Pancreas (tissue), 10 donors: ENCODE measurements around the gene KCNA2. TPM values are rescaled to one million over a fixed set of nuclear protein-coding genes. Genes with fewer than 3 reads are reported as not detected.
A peak's percentile ranks its signal among the peaks of the same experiment; 100 is the strongest.

Source experiments
- ATAC-seq, 4 donors: fragments of 200-7000 bp; cut with Tn5 transposase; one replicate each; pipeline versions ENCODE4 v1.8.0 to v1.9.1; 2020; ENCODE audit warnings: mild to moderate bottlenecking in 4 of 4, moderate library complexity in 4 of 4
- DNase-seq, 6 donors: peaks; one replicate each; pipeline ENCODE4 v3.0.0-alpha.2; 2020
- FAIRE-seq: peaks from 2 replicates; lab custom pipeline; 2012; peaks lifted over from hg19 to GRCh38; lab: Jason Lieb, UNC
- H3K27ac ChIP-seq, 4 donors: fragments of 200-600 bp; sonication (generic); 1 replicate in 3 of 4; 2 replicates in 1 of 4; pipeline versions ENCODE4 v1.5.0 to v1.8.0; 2020
- H3K27me3 ChIP-seq, 4 donors: fragments of 200-600 bp; one replicate each; pipeline ENCODE4 v1.8.0; 2021
- H3K36me3 ChIP-seq, 3 donors: fragments of 200-600 bp; sonication (generic) in 1 of 3; one replicate each; pipeline versions ENCODE4 v1.5.0 to v1.8.0; 2020 to 2021
- H3K4me1 ChIP-seq, 3 donors: fragments of 200-600 bp; one replicate each; pipeline ENCODE4 v1.8.0; 2021
- H3K4me3 ChIP-seq, 4 donors: fragments of 200-600 bp; sonication (generic) in 2 of 4; one replicate each; pipeline versions ENCODE4 v1.5.0 to v1.8.0; 2020 to 2021
- H3K9me3 ChIP-seq, 4 donors: fragments of 200-600 bp; one replicate each; pipeline ENCODE4 v1.8.0; 2021
- WGBS, 2 donors: extraction: QIAGEN DNeasy Blood & Tissue Kit; methylation state at CpG; one replicate each; pipeline ENCODE4 v1.1.7; 2013; 5-methylcytosine and 5-hydroxymethylcytosine counted together
- intact Hi-C, 3 donors: fragments of 100-400 bp; cut with DNase I; formaldehyde crosslinking; loops; one replicate each; pipeline versions ENCODE4 v1.11.1 to v1.14.2; 2022
- polyA plus RNA-seq, 2 donors: library from polyadenylated mRNA; stranded (reverse); fragments of 200-250 nt; gene quantifications; one replicate each; pipeline ENCODE4 v1.2.3, GENCODE V29; 2013
- total RNA-seq, 6 donors: library from RNA; stranded (reverse); fragmentation: NEBNext Ultra II Directional in 4 of 6; extraction: Animal tissue kit (Norgen Biotek cat#: 25700) in 4 of 6; gene quantifications; one replicate each; pipeline versions ENCODE4 v1.2.1 to v1.2.4, GENCODE V29; 2021 to 2023
- TF ChIP-seq, protein P1 (sequence below), 4 donors: fragments of 200-600 bp; sonication (generic) in 3 of 4; IDR thresholded peaks; one replicate each; pipeline versions ENCODE4 v1.5.0 to v1.8.0; 2021; ENCODE audit warnings: antibody characterized with exemption in 4 of 4
- donor health status: healthy with polysubstance abuse.
- donor health status: DM: no; HTN: no; CAD: no; lungs with moderate emphysema.
- donor health status: DM: no; HTN: no; CAD: no.
- donor health status: control.
- donor health status: control.
- donor health status: Bipolar disorder and iron deficiency.
- donor health status: DM: yes; HTN: yes; CAD: no.
- donor health status: DM: no; HTN: no; CAD: no.
- donor health status: DM: no; HTN: no; CAD: no.
- donor health status: DM: yes; HTN: yes; CAD: no.

KCNA2 gene
- total and polyA plus RNA-seq, 8 donors, result 0.21 to 1.6 (median 0.64) TPM

DNA sequence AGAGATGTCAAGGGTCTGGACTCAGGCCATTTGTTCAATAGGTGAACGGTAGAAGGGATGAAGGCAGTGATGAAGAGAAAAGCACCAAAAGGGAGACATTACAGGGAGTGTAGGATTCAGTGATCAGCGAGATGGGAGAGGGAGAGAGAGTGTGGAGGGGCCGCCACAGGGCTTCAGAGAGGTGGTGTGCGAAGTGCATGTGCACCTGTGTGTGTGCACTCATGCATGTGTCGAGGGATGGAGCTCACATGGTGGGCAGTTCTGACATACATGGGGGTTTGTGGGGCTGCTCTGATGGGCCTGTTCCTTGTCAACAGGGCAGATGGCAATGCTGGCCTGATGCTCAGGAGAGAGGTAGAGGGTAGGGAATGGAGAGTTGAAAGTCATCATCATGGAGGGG, 11.4 kb upstream of the KCNA2 start:
- FAIRE-seq (no peak), ATAC-seq (no peak), DNase-seq (no peak)
- TF ChIP-seq, protein P1, sequence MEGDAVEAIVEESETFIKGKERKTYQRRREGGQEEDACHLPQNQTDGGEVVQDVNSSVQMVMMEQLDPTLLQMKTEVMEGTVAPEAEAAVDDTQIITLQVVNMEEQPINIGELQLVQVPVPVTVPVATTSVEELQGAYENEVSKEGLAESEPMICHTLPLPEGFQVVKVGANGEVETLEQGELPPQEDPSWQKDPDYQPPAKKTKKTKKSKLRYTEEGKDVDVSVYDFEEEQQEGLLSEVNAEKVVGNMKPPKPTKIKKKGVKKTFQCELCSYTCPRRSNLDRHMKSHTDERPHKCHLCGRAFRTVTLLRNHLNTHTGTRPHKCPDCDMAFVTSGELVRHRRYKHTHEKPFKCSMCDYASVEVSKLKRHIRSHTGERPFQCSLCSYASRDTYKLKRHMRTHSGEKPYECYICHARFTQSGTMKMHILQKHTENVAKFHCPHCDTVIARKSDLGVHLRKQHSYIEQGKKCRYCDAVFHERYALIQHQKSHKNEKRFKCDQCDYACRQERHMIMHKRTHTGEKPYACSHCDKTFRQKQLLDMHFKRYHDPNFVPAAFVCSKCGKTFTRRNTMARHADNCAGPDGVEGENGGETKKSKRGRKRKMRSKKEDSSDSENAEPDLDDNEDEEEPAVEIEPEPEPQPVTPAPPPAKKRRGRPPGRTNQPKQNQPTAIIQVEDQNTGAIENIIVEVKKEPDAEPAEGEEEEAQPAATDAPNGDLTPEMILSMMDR (IDR thresholded peaks at IDR 0.05), result no peak
- Histone ChIP-seq H3K4me1 (no peaks in the 10 kb centered on the region), H3K36me3 (no peaks in the 10 kb centered on the region), H3K4me3 (no peak overlapping the region), H3K27me3 (peaks cover 0 to 3% (median 0%) of the 10 kb centered on the region in 4 donors), H3K9me3 (no peaks in the 10 kb centered on the region), H3K27ac (no peak overlapping the region)
- WGBS, 2 donors, result 48 to 67% methylated on average over 5 of the region's 5 CpGs
- intact Hi-C loops, result loop anchor here in 1 of 3 donors (5.0 kb wide), 1 partner anchor 65 kb away; no protein-coding TSS in a partner anchor

DNA sequence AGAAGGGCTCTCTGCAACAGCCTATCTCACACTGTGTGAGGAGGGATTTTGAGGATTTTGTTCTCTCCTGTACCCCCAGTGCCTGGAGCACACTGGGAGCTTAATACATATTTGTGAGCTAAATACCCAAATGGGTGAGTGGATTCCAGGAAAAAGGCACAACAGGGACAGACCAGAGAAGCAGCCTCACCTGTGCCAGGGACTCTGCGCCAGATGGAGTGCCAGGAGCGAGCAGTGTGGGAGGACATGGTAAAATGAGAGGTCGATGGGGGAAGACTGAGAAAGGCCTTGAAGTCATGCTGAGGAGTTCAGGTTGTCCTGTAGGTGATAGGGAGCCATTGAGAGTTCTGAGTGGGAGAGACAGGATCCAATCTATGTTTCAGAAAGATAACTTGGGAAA, 11.0 kb upstream of the KCNA2 start:
- TF ChIP-seq, protein P1 (IDR thresholded peaks at IDR 0.05), result no peak
- Histone ChIP-seq H3K4me1 (no peaks in the 10 kb centered on the region), H3K9me3 (no peaks in the 10 kb centered on the region), H3K27me3 (peaks cover 0 to 3% (median 0%) of the 10 kb centered on the region in 4 donors), H3K4me3 (no peak overlapping the region), H3K36me3 (no peaks in the 10 kb centered on the region), H3K27ac (no peak overlapping the region)
- WGBS, 2 donors, result 46 to 52% methylated on average over 3 of the region's 3 CpGs
- intact Hi-C loops, result loop anchor here in 1 of 3 donors (5.0 kb wide), 1 partner anchor 65 kb away; no protein-coding TSS in a partner anchor
- ATAC-seq (no peak), FAIRE-seq (no peak), DNase-seq (no peak)

DNA sequence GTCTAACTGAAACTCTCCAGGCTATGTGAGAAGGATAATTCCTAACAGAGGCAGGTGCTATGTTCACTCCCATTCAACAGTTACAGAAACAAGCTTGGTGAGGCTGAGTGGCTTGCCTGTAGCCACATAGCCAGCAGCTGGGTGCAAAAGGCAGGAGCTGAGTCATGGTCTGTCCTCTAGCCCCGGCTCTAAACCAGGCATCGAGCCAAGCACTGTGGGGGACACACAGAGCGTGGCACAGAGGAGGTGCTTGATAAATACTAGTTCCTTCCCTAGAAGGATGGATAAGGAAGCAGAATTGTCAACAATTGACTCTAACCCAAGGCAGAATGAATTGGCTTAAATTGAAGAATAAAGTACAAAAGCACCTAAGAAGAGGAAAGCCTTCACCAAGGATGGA, 10.4 kb upstream of the KCNA2 start:
- TF ChIP-seq, protein P1 (IDR thresholded peaks at IDR 0.05), result no peak
- WGBS, 2 donors, result 6 to 7% methylated on average over 3 of the region's 3 CpGs
- H3K36me3 ChIP-seq, result no peaks in the 10 kb centered on the region
- peaks cover 0 to 3% (median 0%) of the 10 kb centered on the region in 4 donors for H3K27me3 ChIP-seq
- intact Hi-C loops, result loop anchor here in 1 of 3 donors (5.0 kb wide), 1 partner anchor 64 kb away; no protein-coding TSS in a partner anchor
- H3K4me1 ChIP-seq, result no peaks in the 10 kb centered on the region
- FAIRE-seq (no peak), DNase-seq (no peak), ATAC-seq (no peak)
- H3K27ac ChIP-seq, result no peak overlapping the region
- H3K9me3 ChIP-seq, result no peaks in the 10 kb centered on the region
- no peak overlapping the region for H3K4me3 ChIP-seq

DNA sequence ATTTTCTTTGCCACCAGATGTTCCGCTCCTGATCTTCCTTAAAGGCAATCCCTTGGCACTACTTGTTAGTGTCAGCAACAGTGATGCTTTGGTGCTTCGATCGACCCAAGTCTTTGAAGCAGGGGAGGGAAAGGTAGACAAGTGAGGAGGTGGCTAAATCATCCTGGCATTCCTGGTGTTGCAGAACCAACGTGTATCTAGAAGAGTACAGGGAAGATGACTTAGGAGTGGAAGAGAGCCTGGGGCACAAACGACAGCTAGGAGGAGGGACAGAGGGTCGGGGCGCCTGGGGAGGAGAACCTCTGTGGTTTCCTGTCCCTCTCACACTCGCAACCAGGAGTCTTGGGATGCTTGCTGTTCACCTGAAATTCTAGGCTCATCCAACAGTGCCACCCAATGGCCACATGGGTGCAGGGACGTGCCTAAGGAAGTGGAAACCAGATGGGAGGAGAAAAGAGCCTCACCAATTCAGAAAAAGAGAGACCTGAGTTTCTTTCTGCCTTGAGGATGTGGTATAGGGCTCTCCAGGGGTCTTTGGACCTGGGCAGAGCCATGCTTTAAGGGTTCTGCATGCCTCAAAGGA, 9.5 kb upstream of the KCNA2 start:
- peak; percentile 52 to 81 (median 80) for ATAC-seq
- H3K27ac ChIP-seq, result no peak overlapping the region
- WGBS, 2 donors, result 15 to 18% methylated on average over 9 of the region's 9 CpGs
- H3K4me3 ChIP-seq, result no peak overlapping the region
- no peaks in the 10 kb centered on the region for H3K9me3 ChIP-seq
- no peaks in the 10 kb centered on the region for H3K4me1 ChIP-seq
- no peak for FAIRE-seq
- peaks cover 0 to 3% (median 0%) of the 10 kb centered on the region in 4 donors for H3K27me3 ChIP-seq
- TF ChIP-seq, protein P1 (IDR thresholded peaks at IDR 0.05), result peak; percentile 66 to 73 (median 66)
- no peaks in the 10 kb centered on the region for H3K36me3 ChIP-seq
- peak; percentile 59 to 78 (median 67) for DNase-seq
- intact Hi-C loops, result loop anchor here in 1 of 3 donors (5.0 kb wide), 1 partner anchor 63 kb away; no protein-coding TSS in a partner anchor
